ENCODE measurements around the gene ADIPOR2. TPM values are rescaled to one million over a fixed set of nuclear protein-coding genes. Genes with fewer than 3 reads are reported as not detected.

Gene ADIPOR2
- total and polyA plus RNA-seq, 2 donors (not counting 1 experiment from before 2014, with no cell fraction given), result 9.2 to 35.9 TPM

- ChIA-PET POLR2A (interaction anchor here (0.5 kb wide), 1 partner anchor 28 kb away, joined by 5 read pairs; the partner anchor contains the start of gene ADIPOR2), CTCF (interaction anchor here (1.3 to 17.6 kb wide), 2 partner anchors 28 to 127 kb away, joined by 6 to 620 read pairs; no protein-coding TSS in a partner anchor)
- H3K9me3 ChIP-seq (ENCODE audit: control extremely low read depth in 1 of 3, control insufficient read depth in 2 of 3, insufficient read depth in 1 of 3, low read length in 2 of 3), result peaks cover 0 to 6% (median 0%) of the 10 kb centered on the region in 3 donors
- H3K27me3 ChIP-seq (replicated peaks in 1 of 4; ENCODE audit: control extremely low read depth in 1 of 4, control insufficient read depth in 3 of 4, insufficient read depth in 4 of 4, low read length in 3 of 4), result no peaks in the 10 kb centered on the region
- Mint-ChIP-seq H3K27me3 (no peaks in the 10 kb centered on the region), H3K4me1 (peaks cover 25% of the 10 kb centered on the region), H3K9me3 (ENCODE audit: insufficient read depth) (no peaks in the 10 kb centered on the region), H3K4me3 (peak overlapping the region; percentile 79), H3K27ac (peak overlapping the region; percentile 84)
- DNase-seq, result peak; percentile 40
- peak overlapping the region; percentile 30 for H3K4me2 ChIP-seq (replicated peaks; ENCODE audit: low read depth, low read length, poor library complexity, severe bottlenecking)
- WGBS (ENCODE audit: insufficient coverage), result 69% methylated on average over 41 of the region's 46 CpGs
- no peak overlapping the region for H3K9ac ChIP-seq (ENCODE audit: low read length)
- no peak for ATAC-seq (ENCODE audit: low read depth)
- H4K20me1 ChIP-seq (ENCODE audit: control insufficient read depth, insufficient read depth, low read length, poor library complexity, severe bottlenecking), result no peaks in the 10 kb centered on the region
- peak overlapping the region in 1 of 5 experiments; percentile 28 for H3K4me3 ChIP-seq (ENCODE audit: control extremely low read depth in 1 of 5, extremely low read depth in 1 of 5, insufficient read depth in 1 of 5, low read depth in 2 of 5, low read length in 4 of 5)
- H3K79me2 ChIP-seq (ENCODE audit: control insufficient read depth, insufficient read depth, low read length), result no peaks in the 10 kb centered on the region
- no peaks in the 10 kb centered on the region for H3K36me3 ChIP-seq (replicated peaks in 1 of 2; ENCODE audit: control extremely low read depth in 1 of 2, control insufficient read depth in 1 of 2, extremely low read depth in 1 of 2, insufficient read depth in 2 of 2, low read length in 1 of 2)
- peaks cover 0 to 4% of the 10 kb centered on the region in 2 donors for H3K4me1 ChIP-seq (ENCODE audit: control insufficient read depth in 2 of 2, insufficient read depth in 2 of 2, low read length in 2 of 2)
- peak; percentile 14 for TF ChIP-seq CTCF (IDR thresholded peaks at IDR 0.05)
- no peak for TF ChIP-seq EZH2 (IDR thresholded peaks at IDR 0.05; ENCODE audit: borderline replicate concordance, insufficient read depth, low read depth, low read length, poor library complexity, severe bottlenecking)
- intact Hi-C loops (cut with micrococcal nuclease), result no loop called here
- no peak overlapping the region for H2AFZ ChIP-seq (ENCODE audit: insufficient read depth, low read depth, low read length, poor library complexity, severe bottlenecking)
- H3K27ac ChIP-seq (ENCODE audit: low read length in 2 of 2), result no peak overlapping the region
These were observed 28.0 kb upstream of the ADIPOR2 start for GRCh38 chr12:1662761-1663439.

All from B cell (primary cell).